SHP77 (cell line): Measurements from ENCODE around the gene MGRN1.
A peak's percentile ranks its signal among the peaks of the same experiment; 100 is the strongest.

ENCODE experiments used
- DNase-seq, 2 experiments: peaks; one replicate each; lab custom pipeline; 2025; lab: John Stamatoyannopoulos, UW

The MGRN1 gene

DNA sequence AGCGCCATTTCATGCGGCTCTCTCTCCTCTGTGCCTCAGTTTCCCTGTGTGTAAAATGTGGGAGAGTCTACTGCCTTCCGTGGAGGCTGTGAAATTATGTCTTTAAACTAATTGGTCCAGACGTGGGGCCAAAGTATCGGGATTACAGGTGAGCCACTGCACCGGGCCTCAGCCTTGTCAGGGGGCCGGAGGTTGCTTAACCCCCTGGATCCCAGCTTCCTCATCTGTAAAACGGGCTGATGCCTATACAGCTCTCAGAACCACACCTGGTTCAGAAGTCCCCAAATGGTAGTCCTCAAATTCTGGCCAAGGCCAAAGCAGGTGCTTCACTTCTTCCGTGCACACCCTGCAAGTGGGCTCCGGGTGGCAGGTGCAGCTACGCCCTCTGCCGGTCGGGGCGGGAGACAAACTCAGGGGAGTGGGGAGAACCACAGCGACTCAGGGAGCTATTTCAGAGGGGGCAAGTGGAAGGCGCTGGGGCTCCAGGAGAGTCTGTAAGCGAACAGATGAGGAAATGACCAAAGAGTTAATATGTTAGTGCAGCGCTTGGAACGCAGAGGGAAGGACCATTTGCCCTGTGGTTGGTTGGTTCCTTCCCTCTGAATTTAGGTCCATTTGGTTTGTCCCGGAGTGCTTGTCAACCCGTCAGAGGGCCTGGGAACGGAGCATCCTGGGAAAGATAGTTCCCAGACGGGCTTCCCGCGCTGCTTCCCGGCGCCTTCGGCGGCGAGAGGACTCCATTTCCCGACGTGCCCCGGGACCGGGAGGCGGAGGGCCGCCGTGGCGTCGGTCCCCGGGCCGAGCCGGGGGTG, at the start of gene MGRN1:
Gene MGRN1, plus strand, starts transcription at position 812 of the 812 bp plus-strand sequence. CDS start 135 bp downstream, outside the sequence.
- DNase-seq: peak; percentile 93 to 96

DNA sequence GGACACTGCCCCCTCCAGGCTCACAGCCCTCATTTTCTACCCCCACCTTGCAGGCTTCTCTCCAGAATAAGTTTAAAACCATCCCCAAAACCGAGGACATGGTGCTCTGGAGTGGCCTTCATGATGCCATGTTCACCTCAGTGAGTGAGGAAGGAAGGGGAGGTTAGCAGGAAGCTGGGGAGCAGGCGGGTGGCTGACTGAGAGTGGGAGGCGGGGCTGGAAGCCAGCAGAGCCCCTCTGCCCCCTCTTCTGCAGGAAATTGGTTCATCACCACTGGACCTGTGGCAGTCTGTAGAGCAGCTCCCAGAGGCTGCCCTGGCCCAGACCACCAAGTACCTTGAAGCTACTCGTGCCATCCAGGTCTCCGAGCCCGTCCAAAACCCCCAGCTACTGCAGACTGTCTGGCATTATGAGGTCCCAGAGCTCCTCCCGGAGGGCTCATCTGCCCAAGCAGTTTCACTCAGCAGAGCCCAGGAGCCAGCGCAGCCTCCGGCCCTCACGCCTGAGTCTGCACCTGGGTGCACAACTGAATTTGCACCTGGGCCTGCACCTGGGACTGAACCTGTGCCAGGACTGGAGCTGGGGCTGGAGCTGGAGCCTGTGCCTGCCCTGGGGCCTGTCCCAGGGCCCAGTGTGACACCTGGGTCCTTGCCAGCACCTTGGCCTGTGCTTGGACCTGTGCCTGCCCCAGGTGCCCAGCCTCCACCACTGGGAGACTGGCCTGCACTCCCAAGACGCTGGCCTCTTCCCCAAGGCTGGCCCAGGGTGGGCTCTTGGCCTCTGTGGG, 49.5 kb upstream of the MGRN1 start:
- no peak for DNase-seq

GRCh38 chr16:4576008-4576407, 48.6 kb upstream of the MGRN1 start:
- no peak for DNase-seq

DNA sequence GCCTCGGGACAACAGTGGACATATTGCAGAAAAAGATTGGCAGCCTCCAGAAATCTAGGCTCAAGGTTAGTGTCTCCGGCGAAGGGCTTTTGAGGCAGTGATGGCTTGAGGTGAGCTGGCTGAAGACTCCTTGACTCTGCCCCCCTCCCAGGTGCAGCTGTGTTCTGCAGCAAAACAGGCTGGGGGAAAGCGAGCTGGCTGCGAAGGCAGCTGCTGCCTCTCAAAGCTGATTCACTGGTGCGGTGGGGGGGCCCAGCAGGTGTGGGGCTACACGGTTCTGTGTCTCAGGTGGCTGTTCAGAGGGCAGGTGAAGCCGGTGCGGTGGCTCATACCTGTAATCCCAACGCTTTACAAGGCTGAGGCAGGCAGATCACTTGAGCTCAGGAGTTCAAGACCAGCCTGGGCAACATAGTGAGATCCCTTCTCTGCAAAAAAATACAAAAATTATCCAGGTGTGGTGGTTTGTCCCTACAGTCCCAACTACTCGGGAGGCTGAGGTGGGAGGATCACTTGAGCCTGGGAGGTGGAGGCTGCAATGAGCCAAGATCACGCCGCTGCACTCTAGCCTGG, 45.6 kb upstream of the MGRN1 start:
- peak in 1 of 2 experiments; percentile 38 for DNase-seq

GRCh38 chr16:4580250-4580649, 44.4 kb upstream of the MGRN1 start:
- no peak for DNase-seq

GRCh38 chr16:4583906-4584305, 40.7 kb upstream of the MGRN1 start:
- DNase-seq: no peak

DNA sequence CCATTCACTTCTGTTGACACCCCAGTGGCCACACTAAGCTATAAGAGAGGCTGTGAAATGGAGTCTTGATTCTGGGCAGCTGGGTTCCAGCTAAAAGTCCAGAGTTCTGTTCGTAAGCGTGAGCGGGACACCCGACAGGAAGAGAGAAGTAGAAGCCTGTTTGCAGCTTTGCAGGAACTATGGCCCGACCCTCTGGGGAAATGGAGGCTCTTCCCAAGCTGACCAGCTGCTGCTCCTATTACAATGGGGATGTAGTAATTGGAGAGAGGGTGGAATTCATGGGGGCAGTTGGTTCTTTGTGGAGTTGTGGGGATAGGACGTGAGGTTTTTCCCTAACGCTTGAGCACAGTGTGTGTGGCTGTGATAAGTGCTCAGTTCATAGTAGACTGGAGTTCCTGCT, 38.3 kb upstream of the MGRN1 start:
- DNase-seq: no peak

DNA sequence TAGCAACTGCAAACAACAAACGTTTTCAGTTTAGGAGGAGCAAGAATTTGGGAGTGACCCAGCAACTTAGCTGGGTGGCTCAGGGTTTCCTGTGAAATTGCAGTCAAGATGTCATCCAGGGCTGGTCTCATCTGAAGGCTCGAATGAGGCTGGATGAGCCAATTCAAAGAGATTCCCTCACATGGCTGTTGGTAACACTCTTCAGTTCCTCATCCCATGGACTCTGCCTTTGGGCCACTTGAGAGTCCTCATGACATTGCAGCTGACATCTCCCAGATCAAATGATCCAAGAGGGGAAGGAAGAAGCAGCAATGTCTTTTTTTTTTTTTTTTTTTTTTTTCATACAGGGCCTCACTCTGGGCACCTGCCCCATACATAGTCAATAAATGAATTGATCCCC, 36.2 kb upstream of the MGRN1 start:
- DNase-seq: no peak

- no peak for DNase-seq
These were observed 35.7 kb upstream of the MGRN1 start for GRCh38 chr16:4588961-4589360.

DNA sequence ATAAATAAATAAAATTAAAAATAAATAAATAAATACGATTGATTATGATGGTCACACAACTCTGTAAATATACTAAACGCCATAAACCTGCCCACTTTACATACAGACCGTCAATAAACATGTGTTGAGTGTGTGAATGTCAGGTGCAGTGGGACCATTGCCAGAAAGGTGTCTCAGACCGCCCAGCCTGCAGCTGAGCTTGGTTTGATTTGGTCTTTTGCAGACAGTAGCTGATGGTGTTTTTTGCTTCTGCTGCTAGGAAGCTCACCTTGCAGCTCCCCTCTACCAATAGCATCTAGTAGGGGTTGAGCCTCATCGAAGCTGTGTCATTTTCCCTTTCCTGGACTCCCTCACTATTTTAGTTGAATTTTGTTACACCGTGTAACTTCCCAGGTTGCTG, 33.4 kb upstream of the MGRN1 start:
- no peak for DNase-seq

DNA sequence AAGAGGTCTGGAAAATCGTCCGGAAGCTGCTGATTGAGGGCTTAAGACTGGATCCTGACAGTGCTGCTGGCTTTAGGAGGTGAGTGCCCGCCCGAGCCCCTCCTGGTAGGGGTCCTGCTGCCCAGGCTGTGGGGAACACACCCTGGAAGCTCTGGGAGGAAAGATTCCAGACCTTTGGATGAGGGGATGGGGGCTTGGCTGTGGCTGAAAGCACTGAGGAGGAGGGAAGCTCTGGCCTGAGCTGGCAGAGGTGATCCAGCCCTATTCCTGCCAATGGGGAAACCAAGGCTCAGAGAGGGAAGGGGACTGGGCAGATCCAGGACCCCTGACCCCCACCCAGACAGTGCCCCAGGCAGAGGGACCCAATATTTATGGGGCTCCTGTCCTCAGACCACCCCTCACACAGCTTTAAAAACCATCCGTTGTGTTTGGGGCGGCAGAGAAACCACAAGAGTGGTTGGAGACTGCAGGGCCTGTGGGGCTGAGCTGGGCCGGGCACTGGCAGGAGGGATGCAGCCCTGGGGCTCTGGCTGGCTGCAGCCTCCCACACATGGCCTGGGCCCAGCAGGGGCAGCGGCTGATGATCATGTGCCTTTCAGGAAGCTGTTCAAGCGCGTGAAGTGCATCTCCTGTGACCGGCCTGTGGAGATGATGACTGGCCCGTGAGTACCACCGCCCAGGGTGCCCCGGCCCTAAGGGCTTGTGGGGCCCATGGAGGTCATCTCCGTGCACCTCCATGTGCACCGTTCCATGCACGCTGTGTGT, 32.7 kb upstream of the MGRN1 start:
- no peak for DNase-seq

DNA sequence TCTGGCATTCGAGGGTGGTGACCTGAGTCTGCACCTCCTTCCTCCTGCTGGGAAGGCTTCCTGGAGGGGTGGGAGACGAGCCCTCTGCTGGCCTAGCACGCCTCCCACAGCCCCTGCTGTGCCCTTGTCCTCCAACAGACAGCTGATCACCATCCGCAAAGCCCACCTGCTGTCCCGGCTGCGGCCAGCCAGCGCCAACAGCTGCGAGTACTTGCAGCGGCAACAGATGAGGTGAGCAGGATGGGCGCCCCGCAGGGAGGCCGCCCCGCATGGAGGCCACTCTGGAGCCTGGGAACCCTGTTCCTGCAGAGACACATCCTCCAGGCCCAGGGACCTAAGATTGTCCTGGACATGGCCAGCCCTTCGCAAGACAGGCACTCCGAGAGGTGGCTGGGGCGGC, 31.5 kb upstream of the MGRN1 start:
- peak in 1 of 2 experiments; percentile 50 for DNase-seq

- DNase-seq: no peak
These were observed 29.9 kb upstream of the MGRN1 start for GRCh38 chr16:4594433-4595410.

DNA sequence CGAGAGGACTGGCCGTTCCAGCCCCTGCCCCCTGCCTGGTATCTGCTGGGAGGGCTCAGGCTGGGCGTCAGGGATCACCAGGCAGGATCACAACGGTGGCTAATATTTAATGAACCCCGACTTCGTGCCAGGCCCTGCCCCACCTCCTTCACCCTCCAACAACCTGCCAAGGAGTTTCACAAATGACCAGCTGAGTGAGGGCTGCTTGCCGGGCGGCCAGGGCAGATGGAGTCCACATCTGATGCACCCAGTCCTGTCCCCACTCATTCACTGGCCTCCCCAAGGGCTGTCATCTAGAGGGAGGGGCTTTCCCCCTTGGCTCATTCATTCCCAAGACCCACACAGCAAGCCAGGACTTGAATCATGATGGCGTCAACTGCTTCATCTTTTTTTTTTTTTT, 27.5 kb upstream of the MGRN1 start:
- DNase-seq: no peak

DNA sequence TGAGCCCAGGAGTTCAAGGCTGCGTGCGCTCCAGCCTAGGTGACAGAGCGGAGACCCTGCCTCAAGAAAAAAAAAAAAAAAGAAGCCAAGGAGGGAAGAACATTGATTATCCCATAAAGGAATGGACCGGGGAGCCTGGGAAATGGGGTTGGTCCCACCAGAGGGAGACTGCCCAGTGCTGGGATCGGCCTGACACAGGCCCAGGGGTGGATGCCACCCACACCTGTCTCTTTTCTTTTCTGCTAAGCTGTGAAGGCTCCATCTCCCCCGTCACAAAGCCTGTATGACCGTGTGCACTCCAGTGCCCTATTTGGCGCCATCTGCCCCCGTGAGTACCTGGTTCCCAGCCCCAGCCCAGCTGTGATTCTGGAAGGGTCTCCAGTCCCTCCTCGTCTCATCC, 25.6 kb upstream of the MGRN1 start:
- DNase-seq: no peak

DNA sequence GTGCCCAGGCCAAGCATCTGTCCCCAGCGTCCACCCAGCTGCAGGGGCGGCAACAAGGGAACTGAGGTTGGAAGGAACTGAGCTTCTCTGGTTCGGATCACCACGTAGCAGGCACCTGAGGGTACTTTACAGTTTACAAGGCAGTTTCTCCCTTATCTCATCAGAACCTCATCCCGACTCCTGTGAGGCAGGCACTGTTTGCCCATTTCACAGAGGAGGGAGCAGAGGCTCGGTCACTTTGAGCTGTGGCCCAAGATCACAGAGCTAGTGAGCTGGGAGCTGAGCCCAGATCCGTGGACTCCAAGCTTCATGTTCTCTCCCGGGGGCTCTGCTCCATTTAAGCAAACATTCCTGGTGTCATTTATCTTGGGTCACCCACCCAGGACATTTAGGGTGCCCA, 25.1 kb upstream of the MGRN1 start:
- DNase-seq: no peak

DNA sequence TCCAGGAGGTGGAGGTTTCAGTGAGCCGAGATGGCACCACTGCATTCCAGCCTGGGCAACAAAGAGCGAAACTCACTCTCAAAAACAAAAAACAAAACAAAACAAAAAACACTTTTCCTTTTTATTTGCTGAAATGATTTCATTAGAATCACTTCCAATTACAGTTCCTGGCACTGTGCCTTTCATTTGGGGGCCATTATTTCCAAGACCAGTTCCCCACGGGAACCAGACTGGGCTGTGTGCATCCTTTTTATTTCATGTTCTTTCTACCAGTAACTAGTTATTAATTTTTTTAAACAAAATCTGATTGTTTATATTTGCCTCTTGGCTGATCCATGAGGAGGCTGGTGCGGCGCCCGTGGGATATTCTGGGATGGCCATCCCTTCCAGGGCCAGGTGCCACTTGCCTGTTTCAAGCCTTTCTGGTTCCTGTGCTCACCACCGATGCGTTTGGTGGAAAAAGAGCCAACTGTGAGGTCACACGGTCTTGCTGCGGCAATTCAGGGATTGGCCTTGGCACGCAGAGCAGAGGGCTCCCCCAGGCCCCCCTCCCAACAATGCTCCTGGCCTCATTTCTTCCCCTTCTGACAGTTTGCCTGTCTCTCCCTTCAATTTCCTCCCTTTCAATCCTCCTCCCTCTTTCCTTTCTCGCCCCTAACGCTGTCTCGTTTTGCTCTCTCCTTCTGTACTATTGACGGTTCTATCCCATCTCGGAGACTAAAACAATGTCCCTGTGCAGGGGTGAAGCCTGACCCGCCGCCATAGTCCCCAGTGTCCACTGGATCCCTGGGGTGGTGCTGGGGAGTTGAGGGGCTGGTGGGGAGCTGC, 23.4 kb upstream of the MGRN1 start:
- peak in 1 of 2 experiments; percentile 56 for DNase-seq

DNA sequence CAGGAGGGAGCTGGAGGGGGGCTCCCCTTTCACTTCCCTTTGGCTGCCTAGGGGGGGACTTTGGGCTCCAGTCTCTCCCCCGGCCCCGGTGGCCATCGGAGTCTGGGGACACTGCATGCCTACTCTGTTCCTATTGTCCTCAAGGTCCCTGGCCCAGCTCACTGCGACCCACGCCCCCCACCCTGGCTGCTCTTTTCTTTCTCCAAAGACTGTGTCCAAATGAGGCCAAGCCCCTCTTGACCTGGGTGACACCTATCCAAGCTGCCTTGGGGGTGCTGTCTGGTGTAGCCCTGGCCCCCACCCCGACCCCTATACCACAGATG, 22.8 kb upstream of the MGRN1 start:
- no peak for DNase-seq

- no peak for DNase-seq
These were observed 22.3 kb upstream of the MGRN1 start for GRCh38 chr16:4602331-4602730.

GRCh38 chr16:4603624-4604170, 20.9 kb upstream of the MGRN1 start:
- DNase-seq: no peak
